H1 (cell line): ENCODE data around the gene ATPAF2. TPM values are rescaled to one million over a fixed set of nuclear protein-coding genes. Genes with fewer than 3 reads are reported as not detected.

Experiments
- CTCF ChIA-PET: fragments of 300-600 bp; sonication (Branson Sonifier 250); formaldehyde crosslinking; loops from one replicate; lab custom pipeline; 2021; ENCODE audit not compliant: partially characterized antibody; lab: Charles Lee
- POLR2A ChIA-PET: fragments of 300-600 bp; sonication (Branson Sonifier 250); formaldehyde crosslinking; loops from one replicate; lab custom pipeline; 2021; ENCODE audit warnings: inconsistent platforms; ENCODE audit not compliant: partially characterized antibody; lab: Charles Lee
- DNase-seq, 2 experiments: peaks; one replicate each; pipeline versions ENCODE4 v3.0.0 to v3.0.0-alpha.2; 2010 to 2022; ENCODE audit warnings: low spot score in 2 of 2, low read depth in 1 of 2, mixed read lengths in 1 of 2
- FAIRE-seq: peaks from 2 replicates; lab custom pipeline; 2011; peaks lifted over from hg19 to GRCh38; lab: Jason Lieb, UNC
- H2AFZ ChIP-seq: 2 replicates; pipeline ENCODE4 v1.8.1; 2012; ENCODE audit warnings: low read length, inconsistent platforms
- H2AK5ac ChIP-seq: 2 replicates; pipeline ENCODE4 v1.6.1; 2013; ENCODE audit warnings: low read depth, low read length
- H2BK120ac ChIP-seq: replicated peaks from 2 replicates; pipeline ENCODE3; 2013; ENCODE audit warnings: low read depth, low read length, inconsistent platforms
- H2BK12ac ChIP-seq: 2 replicates; pipeline ENCODE4 v1.6.1; 2013; ENCODE audit warnings: low read depth, low read length
- H2BK15ac ChIP-seq: 2 replicates; pipeline ENCODE4 v1.6.1; 2013; ENCODE audit warnings: low read length
- H2BK20ac ChIP-seq: 2 replicates; pipeline ENCODE4 v1.6.1; 2013; ENCODE audit warnings: low read length
- H2BK5ac ChIP-seq: 2 replicates; pipeline ENCODE4 v1.6.1; 2013; ENCODE audit warnings: low read depth, low read length
- H3K14ac ChIP-seq: 2 replicates; pipeline ENCODE4 v1.6.1; 2013; ENCODE audit warnings: inconsistent platforms; ENCODE audit not compliant: insufficient read length
- H3K18ac ChIP-seq: 2 replicates; pipeline ENCODE4 v1.6.1; 2013; ENCODE audit warnings: low read length; ENCODE audit errors: extremely low read depth
- H3K23ac ChIP-seq: 2 replicates; pipeline ENCODE4 v1.6.1; 2013; ENCODE audit warnings: inconsistent platforms; ENCODE audit not compliant: insufficient read length
- H3K23me2 ChIP-seq: 2 replicates; pipeline ENCODE4 v1.6.1; 2013; ENCODE audit warnings: low read depth, low read length
- H3K27ac ChIP-seq: 2 replicates; pipeline ENCODE4 v1.6.1; 2011; ENCODE audit warnings: low read depth, low read length, inconsistent platforms
- H3K27me3 ChIP-seq, 4 experiments: replicated peaks in 1 of 4; 1 replicate in 1 of 4; 2 replicates in 3 of 4; pipeline versions ENCODE4 v1.6.1 to v1.8.1; 2011 to 2013; ENCODE audit warnings: low read length in 3 of 4, mild to moderate bottlenecking in 3 of 4, inconsistent platforms in 2 of 4, mixed read lengths in 2 of 4, moderate library complexity in 1 of 4; ENCODE audit not compliant: control insufficient read depth in 3 of 4, insufficient read depth in 3 of 4; ENCODE audit errors: extremely low read depth in 1 of 4
- H3K36me3 ChIP-seq, 4 experiments: 2 replicates each; pipeline versions ENCODE4 v1.6.1 to v1.8.1; 2011 to 2013; ENCODE audit warnings: mild to moderate bottlenecking in 4 of 4, low read length in 3 of 4, moderate library complexity in 2 of 4, control low read depth in 1 of 4, inconsistent platforms in 1 of 4; ENCODE audit not compliant: insufficient read depth in 4 of 4, control insufficient read depth in 2 of 4
- H3K4ac ChIP-seq: replicated peaks from 2 replicates; pipeline ENCODE3; 2013; ENCODE audit warnings: low read length, low read depth, mixed read lengths, inconsistent platforms; ENCODE audit not compliant: insufficient read length
- H3K4me1 ChIP-seq, 4 experiments: replicated peaks in 1 of 4; 1 replicate in 1 of 4; 2 replicates in 3 of 4; pipeline versions ENCODE4 v1.6.1 to v1.8.1; 2011 to 2013; ENCODE audit warnings: low read length in 3 of 4, inconsistent platforms in 2 of 4, mixed read lengths in 1 of 4; ENCODE audit not compliant: insufficient read depth in 4 of 4, control insufficient read depth in 3 of 4
- H3K4me2 ChIP-seq, 2 experiments: 2 replicates each; pipeline versions ENCODE4 v1.6.1 to v1.8.1; 2011 to 2013; ENCODE audit warnings: low read depth in 2 of 2, low read length in 2 of 2, control low read depth in 1 of 2, inconsistent platforms in 1 of 2, mild to moderate bottlenecking in 1 of 2; ENCODE audit not compliant: insufficient read depth in 1 of 2
- H3K4me3 ChIP-seq, 4 experiments: fragments of 200-600, 300-600 bp in 1 of 4; sonication (generic), shearing (Covaris generic), sonication (Bioruptor Twin) in 1 of 4; 2 replicates each; pipeline versions ENCODE4 v1.5.1 to v1.8.1; 2011 to 2016; ENCODE audit warnings: low read length in 4 of 4, low read depth in 3 of 4, control low read depth in 2 of 4, inconsistent platforms in 2 of 4, mild to moderate bottlenecking in 2 of 4, mixed read lengths in 1 of 4, moderate library complexity in 1 of 4; ENCODE audit not compliant: insufficient read depth in 2 of 4; ENCODE audit errors: extremely low read depth in 1 of 4
- H3K56ac ChIP-seq: replicated peaks from 2 replicates; pipeline ENCODE3; 2013; ENCODE audit warnings: low read depth, mild to moderate bottlenecking, mixed read lengths, low read length, inconsistent platforms; ENCODE audit not compliant: insufficient read length
- H3K79me1 ChIP-seq: 2 replicates; pipeline ENCODE4 v1.6.1; 2013; ENCODE audit warnings: low read depth, low read length, control low read depth
- H3K79me2 ChIP-seq, 2 experiments: 2 replicates each; pipeline versions ENCODE4 v1.6.1 to v1.8.1; 2012 to 2013; ENCODE audit warnings: low read length in 2 of 2, mild to moderate bottlenecking in 2 of 2, inconsistent platforms in 1 of 2; ENCODE audit not compliant: insufficient read depth in 2 of 2, control insufficient read depth in 1 of 2
- H3K9ac ChIP-seq, 4 experiments: replicated peaks in 1 of 4; 1 replicate in 1 of 4; 2 replicates in 3 of 4; pipeline versions ENCODE4 v1.6.1 to v1.8.1; 2011 to 2013; ENCODE audit warnings: low read depth in 3 of 4, low read length in 3 of 4, control low read depth in 2 of 4, mild to moderate bottlenecking in 2 of 4, moderate library complexity in 2 of 4, inconsistent platforms in 1 of 4; ENCODE audit errors: extremely low read depth in 1 of 4
- H3K9me3 ChIP-seq, 2 experiments: 2 replicates each; pipeline versions ENCODE4 v1.6.1 to v1.8.1; 2012 to 2013; ENCODE audit warnings: mild to moderate bottlenecking in 2 of 2, moderate library complexity in 2 of 2, control low read depth in 1 of 2, inconsistent platforms in 1 of 2, low read depth in 1 of 2, low read length in 1 of 2, mixed read lengths in 1 of 2; ENCODE audit not compliant: insufficient read depth in 2 of 2
- H4K20me1 ChIP-seq, 2 experiments: replicated peaks in 1 of 2; 2 replicates each; pipeline versions ENCODE3 to v1.8.1; 2011 to 2013; ENCODE audit warnings: inconsistent platforms in 2 of 2, low read length in 2 of 2, mild to moderate bottlenecking in 1 of 2; ENCODE audit not compliant: insufficient read depth in 2 of 2, control insufficient read depth in 1 of 2
- H4K5ac ChIP-seq: 2 replicates; pipeline ENCODE4 v1.6.1; 2013; ENCODE audit warnings: low read length, low read depth, mixed read lengths, inconsistent platforms; ENCODE audit not compliant: insufficient read length
- H4K8ac ChIP-seq: 2 replicates; pipeline ENCODE4 v1.8.0; 2013; ENCODE audit warnings: mild to moderate bottlenecking, moderate library complexity, low read length, inconsistent platforms; ENCODE audit not compliant: insufficient read depth; ENCODE audit errors: extremely low read depth
- H4K91ac ChIP-seq: replicated peaks from 2 replicates; pipeline ENCODE3; 2013; ENCODE audit warnings: low read length, mixed read lengths, inconsistent platforms; ENCODE audit not compliant: insufficient read length
- ATF3 ChIP-seq: IDR thresholded peaks from 2 replicates; pipeline ENCODE4 v1.6.1; 2011; ENCODE audit warnings: low read depth, mild to moderate bottlenecking, low read length; ENCODE audit not compliant: insufficient read depth
- JUN ChIP-seq: IDR thresholded peaks from 2 replicates; pipeline ENCODE4 v1.6.1; 2011; ENCODE audit warnings: low read depth, mild to moderate bottlenecking, improper control_type of control experiment, low read length
- JUND ChIP-seq: IDR thresholded peaks from 2 replicates; pipeline ENCODE4 v1.6.1; 2011; ENCODE audit warnings: mild to moderate bottlenecking, improper control_type of control experiment, low read length
- POLR2A ChIP-seq, 2 experiments: IDR thresholded peaks; 1 replicate in 1 of 2; 2 replicates in 1 of 2; pipeline ENCODE4 v1.6.1; 2011; ENCODE audit warnings: low read depth in 2 of 2, low read length in 2 of 2, mild to moderate bottlenecking in 2 of 2; ENCODE audit errors: control extremely low read depth in 1 of 2
- POLR2AphosphoS5 ChIP-seq: IDR thresholded peaks from 2 replicates; pipeline ENCODE4 v1.6.1; 2011; ENCODE audit warnings: low read depth, low read length
- RFX5 ChIP-seq: IDR thresholded peaks from 2 replicates; pipeline ENCODE4 v1.6.1; 2011; ENCODE audit warnings: low read depth, low read length, improper control_type of control experiment, borderline replicate concordance
- SIX5 ChIP-seq: IDR thresholded peaks from 2 replicates; pipeline ENCODE4 v1.6.1; 2011; ENCODE audit warnings: mild to moderate bottlenecking, low read depth, low read length
- SP2 ChIP-seq: IDR thresholded peaks from 2 replicates; pipeline ENCODE4 v1.6.1; 2012; ENCODE audit warnings: mild to moderate bottlenecking, low read length, inconsistent platforms
- TCF12 ChIP-seq: IDR thresholded peaks from 2 replicates; pipeline ENCODE4 v1.6.1; 2011; ENCODE audit warnings: low read depth, mild to moderate bottlenecking, low read length
- WGBS, 2 experiments: shearing (Covaris generic) in 1 of 2; methylation state at CpG; one replicate each; pipeline versions ENCODE4 v1.1.6 to v1.1.7; 2013 to 2015; ENCODE audit warnings: low lambda C conversion rate in 2 of 2, mixed read lengths in 2 of 2, inconsistent platforms in 1 of 2, low coverage in 1 of 2, missing lambda C conversion rate in 1 of 2; ENCODE audit not compliant: insufficient replicate concordance in 2 of 2, insufficient coverage in 1 of 2, insufficient read length in 1 of 2; ENCODE audit errors: extremely low coverage in 1 of 2, missing lambda C conversion rate in 1 of 2; 5-methylcytosine and 5-hydroxymethylcytosine counted together
- polyA plus RNA-seq, 7 experiments: library from polyadenylated mRNA; depleted of rRNA in 3 of 7; stranded (reverse) in 5 of 7; unstranded in 2 of 7; fragments of >200 nt in 5 of 7; fragments of 200-250 nt in 2 of 7; gene quantifications; 1 replicate in 5 of 7; 2 replicates in 1 of 7; 4 replicates in 1 of 7; pipeline versions ENCODE4 v1.2.1 to v1.2.3, GENCODE V29; 2011 to 2013; ENCODE audit warnings: missing spikeins in 2 of 7, mixed read lengths in 2 of 7
- total RNA-seq: library from RNA; stranded (reverse); fragmentation: NEBNext Ultra II Directional; extraction: Animal tissue kit (Norgen Biotek cat#: 25700); gene quantifications from 2 replicates; pipeline ENCODE4 v1.2.1, GENCODE V29; 2021

ATPAF2 gene
- total and polyA plus RNA-seq, 2 of the 8 experiments (the other 6 are each of a cell fraction or from before 2014, with no cell fraction given) = 19.6 to 22.9 TPM

- Histone ChIP-seq H2BK12ac (no peak overlapping the region), H2BK120ac (no peak overlapping the region), H3K4ac (no peak overlapping the region), H2BK20ac (no peak overlapping the region), H3K27me3 (no peaks in the 10 kb centered on the region), H3K79me1 (no peaks in the 10 kb centered on the region), H3K14ac (no peak overlapping the region), H2AFZ (no peak overlapping the region), H3K23me2 (no peaks in the 10 kb centered on the region; the same call in 1 of the 2 replicates), H3K23ac (no peak overlapping the region), H3K56ac (no peak overlapping the region), H3K4me1 (no peaks in the 10 kb centered on the region; a peak in 1 of 7 replicates), H4K20me1 (peaks cover 0 to 5% of the 10 kb centered on the region in 2 experiments), H3K4me3 (no peak overlapping the region), H4K5ac (no peak overlapping the region), H3K18ac (no peak overlapping the region), H4K91ac (no peak overlapping the region), H3K36me3 (no peaks in the 10 kb centered on the region), H2BK15ac (no peak overlapping the region), H4K8ac (no peak overlapping the region), H3K4me2 (no peak overlapping the region), H3K9ac (no peak overlapping the region), H2BK5ac (no peak overlapping the region), H3K79me2 (no peaks in the 10 kb centered on the region), H2AK5ac (no peak overlapping the region), H3K9me3 (no peaks in the 10 kb centered on the region), H3K27ac (no peak overlapping the region)
- 80% methylated on average over 8 of the region's 8 CpGs; no CpG with 5 or more reads in 1 of the 2 experiments for WGBS, 2 experiments
- DNase-seq (no peak), FAIRE-seq (no peak)
- POLR2A ChIA-PET = interaction anchor here (1.5 kb wide), 1 partner anchor 11 kb away, joined by 3 read pairs; no protein-coding TSS in a partner anchor
- CTCF ChIA-PET = interaction anchor here (1.1 to 1.3 kb wide), 3 partner anchors 12 to 111 kb away, joined by 4 to 5 read pairs (median 5); no protein-coding TSS in a partner anchor
- TF ChIP-seq SIX5 (no peak), POLR2AphosphoS5 (no peak), RFX5 (no peak), JUN (no peak), SP2 (no peak), POLR2A (IDR thresholded peaks at IDR 0.05; ENCODE audit: control extremely low read depth in 1 of 2, low read depth in 2 of 2, low read length in 2 of 2) (no peak), TCF12 (no peak), JUND (no peak), ATF3 (no peak)
These were observed 38.9 kb downstream of the ATPAF2 start for GRCh38 chr17:18000030-18000408.
